Adipocyte (in vitro differentiated cells): ENCODE results near the gene CHRM5.
"Not testable (repeated sequence)": the region's sequence is repeated elsewhere in the genome, so short reads cannot be mapped to it uniquely, and the experiment has no call there.

ENCODE experiments used
- DNase-seq: peaks from one replicate; pipeline ENCODE4 v3.0.0-alpha.2; 2015; ENCODE audit warnings: low read depth
- H3K27me3 ChIP-seq: replicated peaks from 2 replicates; pipeline ENCODE4 v1.7.0; 2013; ENCODE audit warnings: mild to moderate bottlenecking, low read length, moderate library complexity; ENCODE audit not compliant: control insufficient read depth, insufficient read depth
- H3K36me3 ChIP-seq: 2 replicates; pipeline ENCODE4 v1.7.0; 2013; ENCODE audit warnings: low read length, mild to moderate bottlenecking, moderate library complexity; ENCODE audit not compliant: control insufficient read depth, insufficient read depth, severe bottlenecking
- H3K4me1 ChIP-seq: 2 replicates; pipeline ENCODE4 v1.7.0; 2013; ENCODE audit warnings: mild to moderate bottlenecking, low read length, moderate library complexity; ENCODE audit not compliant: control insufficient read depth, insufficient read depth
- H3K4me3 ChIP-seq: 2 replicates; pipeline ENCODE4 v1.7.0; 2013; ENCODE audit warnings: mild to moderate bottlenecking, low read length, moderate library complexity
- H3K9ac ChIP-seq: 2 replicates; pipeline ENCODE4 v1.7.0; 2013; ENCODE audit warnings: mild to moderate bottlenecking, low read length, moderate library complexity
- H3K9me3 ChIP-seq: 2 replicates; pipeline ENCODE4 v1.7.0; 2013; ENCODE audit warnings: mild to moderate bottlenecking, low read length, moderate library complexity; ENCODE audit not compliant: control insufficient read depth

CHRM5 gene

DNA sequence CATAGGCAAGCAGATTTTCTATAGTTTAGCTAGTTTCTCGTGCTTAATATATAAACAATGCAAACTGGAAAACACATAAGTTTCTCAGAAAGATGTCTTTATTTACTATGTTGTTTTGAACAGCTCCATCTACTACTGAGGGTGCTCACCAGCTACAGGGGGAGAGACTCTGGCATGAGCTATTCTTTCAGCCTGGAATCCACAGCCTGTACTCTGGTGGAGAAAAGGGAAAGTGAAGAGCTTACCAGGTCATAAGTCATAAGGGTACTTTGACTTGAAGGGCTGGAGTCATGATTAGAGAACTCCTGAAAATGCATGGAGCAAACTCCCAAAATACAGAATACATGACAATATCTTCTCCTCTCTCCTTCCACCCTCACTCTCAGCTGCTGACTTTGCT is 75.1 kb downstream of the CHRM5 start:
- Histone ChIP-seq H3K4me3 (no peak overlapping the region), H3K9me3 (no peaks in the 10 kb centered on the region), H3K36me3 (no peaks in the 10 kb centered on the region), H3K27me3 (no peaks in the 10 kb centered on the region), H3K9ac (no peak overlapping the region), H3K4me1 (peaks cover 21% of the 10 kb centered on the region)
- no peak for DNase-seq

DNA sequence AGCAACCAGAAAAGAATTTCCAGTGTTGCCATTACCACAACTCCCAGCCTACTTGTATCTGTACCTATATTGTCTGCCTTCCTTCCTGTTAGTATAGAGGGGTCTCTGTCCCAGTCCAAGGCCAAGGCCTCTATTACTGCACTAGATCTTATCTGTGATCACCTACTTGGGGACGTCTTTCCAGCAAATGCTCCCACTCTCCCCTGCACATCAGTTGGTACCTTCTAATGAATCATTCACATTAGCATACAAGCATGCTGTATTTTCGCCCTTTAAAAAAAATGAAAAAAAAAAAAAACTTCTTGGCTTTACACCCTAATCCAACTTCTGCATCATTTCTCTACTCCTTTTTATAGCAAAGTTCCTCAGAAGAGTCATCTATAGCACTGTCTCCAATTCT is 75.5 kb downstream of the CHRM5 start:
- no peak for DNase-seq
- H3K9ac ChIP-seq: no peak overlapping the region

GRCh38 chr15:34046471-34047145 is 78.3 kb downstream of the CHRM5 start:
- peaks cover 26% of the 10 kb centered on the region for H3K4me1 ChIP-seq
- no peaks in the 10 kb centered on the region for H3K36me3 ChIP-seq
- H3K9ac ChIP-seq: no peak overlapping the region
- H3K4me3 ChIP-seq: no peak overlapping the region
- DNase-seq: no peak
- H3K27me3 ChIP-seq: no peaks in the 10 kb centered on the region
- H3K9me3 ChIP-seq: peaks cover 16% of the 10 kb centered on the region

More for the DNA sequence above, 75.5 kb downstream of the CHRM5 start:
- H3K36me3 ChIP-seq: no peaks in the 10 kb centered on the region
- H3K4me3 ChIP-seq: no peak overlapping the region
- H3K4me1 ChIP-seq: peaks cover 25% of the 10 kb centered on the region
- no peaks in the 10 kb centered on the region for H3K27me3 ChIP-seq
- no peaks in the 10 kb centered on the region for H3K9me3 ChIP-seq

DNA sequence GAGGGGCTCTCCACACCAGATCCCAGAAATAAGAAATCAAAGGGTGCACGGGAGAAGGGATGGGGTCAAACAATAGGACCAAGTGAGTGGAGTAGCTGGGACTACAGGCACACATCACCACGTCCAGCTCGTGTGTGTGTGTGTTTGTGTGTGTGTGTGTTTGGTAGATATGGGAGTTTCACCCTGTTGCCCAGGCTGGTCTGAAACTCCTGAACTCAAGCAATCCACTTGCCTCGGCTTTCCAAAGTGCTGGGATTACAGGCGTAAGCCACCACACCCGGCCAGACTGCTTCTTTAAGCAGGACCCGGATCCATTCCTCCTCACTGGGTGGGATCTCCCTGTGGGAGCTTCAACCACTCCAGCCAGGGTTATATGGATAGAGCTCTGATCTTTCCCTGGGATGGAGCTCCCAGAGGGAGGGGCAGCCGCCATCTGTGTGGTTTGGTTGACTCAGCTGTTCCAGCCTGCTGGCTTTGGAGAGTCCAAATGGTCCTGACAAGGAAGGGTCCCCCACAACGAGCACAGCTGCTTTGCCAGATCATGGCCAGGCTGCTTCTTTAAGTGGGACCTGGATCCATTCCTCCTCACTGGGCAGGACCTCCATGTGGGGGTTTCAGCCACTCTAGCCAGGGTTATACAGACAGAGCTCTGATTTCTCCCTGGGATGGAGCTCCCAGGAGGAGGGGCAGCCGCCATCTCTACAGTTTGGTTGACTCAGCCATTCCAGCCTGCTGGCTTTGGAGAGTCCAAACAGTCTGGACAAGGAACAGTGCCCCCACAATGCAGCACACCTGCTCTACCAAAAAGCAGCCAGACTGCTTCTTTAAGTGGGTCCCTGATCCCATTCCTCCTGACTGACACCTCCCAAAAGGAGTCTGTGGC is 79.8 kb downstream of the CHRM5 start:
- Histone ChIP-seq H3K4me3 (no peak overlapping the region), H3K27me3 (no peaks in the 10 kb centered on the region), H3K36me3 (no peaks in the 10 kb centered on the region), H3K9ac (no peak overlapping the region), H3K4me1 (peaks cover 26% of the 10 kb centered on the region), H3K9me3 (peaks cover 18% of the 10 kb centered on the region)
- DNase-seq: no peak

DNA sequence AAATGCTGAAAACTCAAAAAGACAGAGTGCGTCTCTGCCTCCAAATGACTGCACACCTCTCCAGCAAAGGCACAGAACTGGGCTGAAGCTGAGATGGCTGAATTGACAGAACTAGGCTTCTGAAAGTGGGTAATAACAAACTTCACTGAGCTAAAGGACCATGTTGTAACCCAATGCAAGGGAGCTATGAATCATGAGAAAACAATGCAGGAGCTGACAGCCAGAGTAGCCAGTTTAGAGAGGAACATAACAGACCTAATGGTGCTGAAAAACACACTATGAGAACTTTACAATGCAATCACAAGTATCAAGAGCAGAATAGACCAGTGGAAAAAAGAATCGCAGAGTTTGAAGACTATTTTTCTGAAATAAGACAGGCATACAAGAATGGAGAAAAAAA is 80.8 kb downstream of the CHRM5 start:
- Histone ChIP-seq H3K36me3 (no peaks in the 10 kb centered on the region), H3K9ac (peak overlapping the region; percentile 3), H3K27me3 (no peaks in the 10 kb centered on the region), H3K4me3 (no peak overlapping the region), H3K4me1 (peaks cover 17% of the 10 kb centered on the region), H3K9me3 (peaks cover 18% of the 10 kb centered on the region)
- DNase-seq: peak; percentile 58

- Histone ChIP-seq H3K4me1 (peaks cover 17% of the 10 kb centered on the region), H3K9me3 (peaks cover 18% of the 10 kb centered on the region)
- not testable (repeated sequence) for H3K4me3 ChIP-seq, DNase-seq, H3K9ac ChIP-seq, H3K36me3 ChIP-seq, H3K27me3 ChIP-seq
These were observed 82.1 kb downstream of the CHRM5 start for GRCh38 chr15:34050385-34050784.

DNA sequence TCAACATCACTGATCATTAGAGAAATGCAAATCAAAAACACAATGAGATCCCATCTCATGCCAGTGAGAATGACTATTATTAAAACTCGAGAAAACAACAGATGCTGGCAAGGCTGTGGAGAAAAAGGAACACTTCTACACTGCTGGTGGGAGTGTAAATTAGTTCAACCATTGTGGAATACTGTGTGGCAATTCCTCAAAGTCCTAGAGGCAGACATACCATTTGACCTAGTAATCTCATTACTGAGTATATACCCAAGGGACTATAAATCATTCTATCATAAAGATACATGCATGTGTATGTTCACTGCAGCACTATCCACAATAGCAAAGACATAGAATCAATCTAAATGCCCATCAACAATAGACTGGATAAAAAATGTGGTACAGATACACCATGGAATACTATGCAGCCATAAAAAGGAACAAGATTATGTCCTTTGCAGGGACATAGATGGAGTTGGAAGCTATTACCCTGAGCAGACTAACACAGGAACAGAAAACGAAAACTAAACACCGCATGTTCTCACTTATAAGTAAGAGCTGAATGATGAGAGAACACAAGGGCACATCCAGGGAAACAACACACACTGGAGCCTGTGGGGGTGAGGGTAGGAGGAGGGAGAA is 85.9 kb downstream of the CHRM5 start:
- H3K4me1 ChIP-seq: peaks cover 16% of the 10 kb centered on the region
- no peak overlapping the region for H3K9ac ChIP-seq
- peaks cover 18% of the 10 kb centered on the region for H3K9me3 ChIP-seq
- DNase-seq: no peak
- H3K36me3 ChIP-seq: no peaks in the 10 kb centered on the region
- no peak overlapping the region for H3K4me3 ChIP-seq
- H3K27me3 ChIP-seq: no peaks in the 10 kb centered on the region

GRCh38 chr15:34055868-34056595 is 87.7 kb downstream of the CHRM5 start:
- DNase-seq: peak; percentile 80
- Histone ChIP-seq H3K27me3 (no peaks in the 10 kb centered on the region), H3K36me3 (no peaks in the 10 kb centered on the region), H3K9me3 (peaks cover 8% of the 10 kb centered on the region), H3K4me3 (peak overlapping the region; percentile 52), H3K9ac (peak overlapping the region; percentile 83), H3K4me1 (peaks cover 13% of the 10 kb centered on the region)

GRCh38 chr15:34056911-34057310 is 88.6 kb downstream of the CHRM5 start:
- Histone ChIP-seq H3K27me3 (no peaks in the 10 kb centered on the region), H3K9ac (peak overlapping the region; percentile 83), H3K36me3 (no peaks in the 10 kb centered on the region), H3K4me3 (peak overlapping the region; percentile 36), H3K9me3 (no peaks in the 10 kb centered on the region), H3K4me1 (peaks cover 13% of the 10 kb centered on the region)
- DNase-seq: no peak

DNA sequence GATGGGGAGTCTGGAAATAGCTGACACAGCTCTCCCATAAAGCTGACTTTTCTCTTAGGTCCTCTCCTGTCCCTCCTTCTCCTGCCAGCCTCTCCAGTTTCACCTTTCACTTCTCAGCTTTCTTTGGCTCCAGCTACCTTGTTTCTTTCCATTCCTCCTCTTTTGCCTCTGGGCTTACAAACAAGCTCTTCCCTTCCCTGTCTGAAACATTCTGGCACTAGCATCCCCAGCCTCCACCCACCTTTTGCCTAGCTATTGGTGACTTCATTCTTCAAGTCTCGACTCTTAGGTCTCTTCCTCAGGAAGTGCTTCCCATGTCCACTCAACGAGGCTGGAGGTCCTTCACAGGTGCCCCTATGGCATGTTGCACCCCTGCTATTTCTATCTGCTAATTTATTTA is 91.2 kb downstream of the CHRM5 start:
- Histone ChIP-seq H3K4me1 (peaks cover 13% of the 10 kb centered on the region), H3K27me3 (no peaks in the 10 kb centered on the region), H3K4me3 (no peak overlapping the region), H3K9me3 (no peaks in the 10 kb centered on the region), H3K36me3 (no peaks in the 10 kb centered on the region), H3K9ac (no peak overlapping the region)
- DNase-seq: no peak

DNA sequence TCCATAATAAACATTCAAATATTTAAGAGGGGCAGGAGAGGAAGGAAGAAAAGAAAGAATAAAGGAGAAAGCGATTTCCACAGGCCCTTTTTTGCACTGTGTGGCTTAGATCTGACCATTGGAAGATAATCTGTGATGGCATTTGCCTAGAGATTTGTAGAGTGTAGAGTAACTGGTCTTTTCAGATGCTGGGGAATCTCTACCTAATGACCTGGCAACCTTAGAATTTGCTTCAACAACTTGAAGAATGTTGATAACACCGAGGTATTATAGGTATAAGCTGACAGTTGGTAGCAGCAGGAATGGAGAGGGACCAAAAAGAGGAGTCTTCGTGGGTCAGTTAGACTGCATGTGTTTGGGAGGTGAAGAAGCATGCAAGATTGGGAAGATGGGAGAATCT is 91.6 kb downstream of the CHRM5 start:
- peaks cover 13% of the 10 kb centered on the region for H3K4me1 ChIP-seq
- H3K9ac ChIP-seq: no peak overlapping the region
- H3K9me3 ChIP-seq: no peaks in the 10 kb centered on the region
- H3K4me3 ChIP-seq: no peak overlapping the region
- no peaks in the 10 kb centered on the region for H3K36me3 ChIP-seq
- H3K27me3 ChIP-seq: no peaks in the 10 kb centered on the region
- DNase-seq: no peak
